Right lobe of liver (tissue), 4 donors: ENCODE data around the gene RXFP3.

Experiments
- POLR2A ChIP-seq: fragments of 450-650 bp; IDR thresholded peaks from one replicate; pipeline ENCODE4 v1.6.1; 2017; ENCODE audit warnings: antibody characterized with exemption, mild to moderate bottlenecking
- TF ChIP-seq, protein P1 (sequence below), 4 donors: fragments of 200-600 bp in 3 of 4; fragments of 450-650 bp in 1 of 4; IDR thresholded peaks; one replicate each; pipeline versions ENCODE4 v1.5.1 to v1.8.0; 2016 to 2022; ENCODE audit warnings: antibody characterized with exemption in 4 of 4, mild to moderate bottlenecking in 2 of 4
- donor health status: DM: no; HTN: no; CAD: no.
- donor health status: DM: no; HTN: no; CAD: no.
- donor health status: DM: no; HTN: yes; CAD: no.

DNA sequence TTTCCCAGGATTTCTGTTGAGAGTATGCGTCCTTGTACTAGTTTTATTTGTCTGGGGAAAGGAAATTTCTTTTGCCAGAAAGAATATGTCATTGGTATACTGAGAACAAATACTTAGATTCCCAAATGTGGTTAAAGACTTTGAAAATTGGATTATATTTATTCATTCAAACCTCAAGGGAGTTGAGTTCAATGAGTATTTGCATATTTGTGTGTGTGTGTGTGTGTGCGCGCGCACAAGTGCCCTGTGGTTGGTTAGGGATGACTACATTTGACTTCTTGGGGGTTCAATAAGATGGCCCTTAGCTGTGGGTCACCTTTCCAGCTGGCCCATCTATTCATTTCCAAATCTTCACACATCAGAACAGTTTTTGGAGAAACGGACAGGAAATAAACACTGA, 4.9 kb downstream of the RXFP3 start:
- no peak for TF ChIP-seq POLR2A
- TF ChIP-seq, protein P1, sequence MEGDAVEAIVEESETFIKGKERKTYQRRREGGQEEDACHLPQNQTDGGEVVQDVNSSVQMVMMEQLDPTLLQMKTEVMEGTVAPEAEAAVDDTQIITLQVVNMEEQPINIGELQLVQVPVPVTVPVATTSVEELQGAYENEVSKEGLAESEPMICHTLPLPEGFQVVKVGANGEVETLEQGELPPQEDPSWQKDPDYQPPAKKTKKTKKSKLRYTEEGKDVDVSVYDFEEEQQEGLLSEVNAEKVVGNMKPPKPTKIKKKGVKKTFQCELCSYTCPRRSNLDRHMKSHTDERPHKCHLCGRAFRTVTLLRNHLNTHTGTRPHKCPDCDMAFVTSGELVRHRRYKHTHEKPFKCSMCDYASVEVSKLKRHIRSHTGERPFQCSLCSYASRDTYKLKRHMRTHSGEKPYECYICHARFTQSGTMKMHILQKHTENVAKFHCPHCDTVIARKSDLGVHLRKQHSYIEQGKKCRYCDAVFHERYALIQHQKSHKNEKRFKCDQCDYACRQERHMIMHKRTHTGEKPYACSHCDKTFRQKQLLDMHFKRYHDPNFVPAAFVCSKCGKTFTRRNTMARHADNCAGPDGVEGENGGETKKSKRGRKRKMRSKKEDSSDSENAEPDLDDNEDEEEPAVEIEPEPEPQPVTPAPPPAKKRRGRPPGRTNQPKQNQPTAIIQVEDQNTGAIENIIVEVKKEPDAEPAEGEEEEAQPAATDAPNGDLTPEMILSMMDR (IDR thresholded peaks at IDR 0.05), result no peak
